Measurements from ENCODE around the gene CCDC149.

Gene CCDC149

GRCh38 chr4:24799196-24799543, 113.7 kb downstream of the CCDC149 start:
- DNase-seq = no peak

GRCh38 chr4:24798036-24798610, 114.7 kb downstream of the CCDC149 start:
- DNase-seq = no peak

- DNase-seq = no peak
Observed at GRCh38 chr4:24796620-24797019, 116.2 kb downstream of the CCDC149 start.

- DNase-seq = no peak
Observed at GRCh38 chr4:24795666-24796381, 117.0 kb downstream of the CCDC149 start.

GRCh38 chr4:24794916-24795665, 117.8 kb downstream of the CCDC149 start, which contains the start of gene SOD3:
Gene SOD3 (plus strand): TSS chr4:24795573. CDS start chr4:24799522, 3,949 bp downstream.
- DNase-seq = no peak

- no peak for DNase-seq
Observed at GRCh38 chr4:24794480-24794879, 118.4 kb downstream of the CCDC149 start.

- no peak for DNase-seq
Observed at GRCh38 chr4:24794051-24794450, 118.8 kb downstream of the CCDC149 start.

GRCh38 chr4:24793219-24794005, 119.4 kb downstream of the CCDC149 start:
- no peak for DNase-seq

- DNase-seq = no peak
Observed at GRCh38 chr4:24792552-24792951, 120.3 kb downstream of the CCDC149 start.

GRCh38 chr4:24791043-24791442, 121.8 kb downstream of the CCDC149 start:
- DNase-seq = no peak

- no peak for DNase-seq
Observed at GRCh38 chr4:24783506-24783905, 129.3 kb downstream of the CCDC149 start.

GRCh38 chr4:24781999-24782745, 130.7 kb downstream of the CCDC149 start:
- no peak for DNase-seq

- no peak for DNase-seq
Observed at GRCh38 chr4:24780936-24781495, 131.8 kb downstream of the CCDC149 start.

GRCh38 chr4:24778464-24779225, 134.2 kb downstream of the CCDC149 start:
- no peak for DNase-seq

GRCh38 chr4:24777536-24778463, 135.0 kb downstream of the CCDC149 start:
- DNase-seq = no peak

- DNase-seq = no peak
Observed at GRCh38 chr4:24775750-24776149, 137.1 kb downstream of the CCDC149 start.

- no peak for DNase-seq
Observed at GRCh38 chr4:24775032-24775605, 137.7 kb downstream of the CCDC149 start.

GRCh38 chr4:24774452-24774851, 138.4 kb downstream of the CCDC149 start:
- DNase-seq = no peak

- DNase-seq = no peak
Observed at GRCh38 chr4:24772952-24773351, 139.9 kb downstream of the CCDC149 start.

Measured in NCI-H446 (cell line).